GM12878 (cell line): ENCODE measurements around the gene IDI1. TPM values are rescaled to one million over a fixed set of nuclear protein-coding genes. Genes with fewer than 3 reads are reported as not detected.

Source experiments
- ATAC-seq: fragments of 200-7000 bp; cut with Tn5 transposase; 3 replicates; pipeline ENCODE4 v1.9.1; 2020; ENCODE audit warnings: mild to moderate bottlenecking, moderate library complexity
- BruUV-seq: library from RNA; stranded (reverse); fragments of 400-500 nt; replicated peaks from 2 replicates; lab custom pipeline; 2021; lab: Mats Ljungman, UMichigan
- CTCF ChIA-PET: fragments of 300-600 bp; sonication (Branson Sonifier 250); formaldehyde crosslinking; extraction: SDS; loops from one replicate; lab custom pipeline; 2021; ENCODE audit warnings: inconsistent platforms; lab: Yijun Ruan, JAX
- POLR2A ChIA-PET: fragments of 350-600 bp; formaldehyde crosslinking; extraction: SDS; loops from one replicate; lab custom pipeline; 2021; ENCODE audit warnings: inconsistent platforms; lab: Charles Lee
- RAD21 ChIA-PET: fragments of 300-600 bp; sonication (Branson Sonifier 250); formaldehyde crosslinking; loops from one replicate; lab custom pipeline; 2023; ENCODE audit warnings: antibody characterized with exemption; ENCODE audit not compliant: unreplicated experiment; lab: Charles Lee
- SMC1A ChIA-PET: fragments of 300-600 bp; sonication (Branson Sonifier 250); formaldehyde crosslinking; loops from one replicate; lab custom pipeline; 2023; ENCODE audit not compliant: unreplicated experiment, uncharacterized antibody; lab: Charles Lee
- DNase-seq: peaks from one replicate; pipeline ENCODE4 v3.0.0-alpha.2; 2011; ENCODE audit warnings: low read depth, low spot score
- FAIRE-seq: peaks from 3 replicates; lab custom pipeline; 2011; peaks lifted over from hg19 to GRCh38; lab: Jason Lieb, UNC
- H2AFZ ChIP-seq: 2 replicates; pipeline ENCODE4 v1.6.0; 2011; ENCODE audit warnings: low read depth, low read length, control low read depth; ENCODE audit not compliant: control insufficient read depth
- H3K27ac ChIP-seq: 2 replicates; pipeline ENCODE4 v1.5.1; 2011; ENCODE audit warnings: control low read depth; ENCODE audit not compliant: control insufficient read depth, insufficient read depth
- H3K27me3 ChIP-seq, 2 experiments: replicated peaks in 1 of 2; 2 replicates each; pipeline versions ENCODE4 v1.6.0 to v1.6.1; 2011; ENCODE audit warnings: low read length in 1 of 2; ENCODE audit not compliant: control insufficient read depth in 2 of 2, insufficient read depth in 2 of 2
- H3K36me3 ChIP-seq, 2 experiments: 2 replicates each; pipeline ENCODE4 v1.5.1; 2011; ENCODE audit warnings: low read length in 1 of 2; ENCODE audit not compliant: control insufficient read depth in 2 of 2, insufficient read depth in 2 of 2
- H3K4me1 ChIP-seq: 2 replicates; pipeline ENCODE4 v1.6.1; 2011; ENCODE audit warnings: mild to moderate bottlenecking, low read length, moderate library complexity, mixed read lengths; ENCODE audit not compliant: control insufficient read depth, insufficient read depth
- H3K4me2 ChIP-seq: 2 replicates; pipeline ENCODE4 v1.6.0; 2011; ENCODE audit warnings: control low read depth; ENCODE audit not compliant: control insufficient read depth, insufficient read depth
- H3K4me3 ChIP-seq: fragments of 200-600 bp; sonication (generic); 2 replicates; pipeline ENCODE4 v1.5.1; 2016
- H3K79me2 ChIP-seq: 2 replicates; pipeline ENCODE4 v1.6.0; 2011; ENCODE audit warnings: low read length; ENCODE audit not compliant: control insufficient read depth, insufficient read depth
- H3K9ac ChIP-seq: 2 replicates; pipeline ENCODE4 v1.8.0; 2011; ENCODE audit warnings: low read length, control low read depth, mixed read lengths; ENCODE audit not compliant: control insufficient read depth, insufficient read depth
- H3K9me3 ChIP-seq: replicated peaks from 3 replicates; pipeline ENCODE4 v1.5.1; 2011; ENCODE audit warnings: mild to moderate bottlenecking, low read length; ENCODE audit not compliant: control insufficient read depth, insufficient read depth
- H4K20me1 ChIP-seq: 2 replicates; pipeline ENCODE4 v1.6.0; 2011; ENCODE audit not compliant: control insufficient read depth, insufficient read depth
- ASH2L ChIP-seq: fragments of 300-600, 200-600 bp; sonication (generic); IDR thresholded peaks from 2 replicates; pipeline ENCODE4 v1.6.1; 2017; ENCODE audit warnings: low read depth, mild to moderate bottlenecking, borderline replicate concordance
- EGR1 ChIP-seq, 2 experiments: IDR thresholded peaks; 1 replicate in 1 of 2; 2 replicates in 1 of 2; pipeline ENCODE4 v1.6.1; 2011 to 2012; ENCODE audit warnings: low read depth in 2 of 2, low read length in 2 of 2, borderline replicate concordance in 1 of 2, mild to moderate bottlenecking in 1 of 2, moderate library complexity in 1 of 2
- EP300 ChIP-seq, 2 experiments: fragments of 150-350 bp in 1 of 2; IDR thresholded peaks; 2 replicates each; pipeline ENCODE4 v1.6.1; 2011 to 2012; ENCODE audit warnings: low read depth in 2 of 2, low read length in 2 of 2, borderline replicate concordance in 1 of 2, improper control_type of control experiment in 1 of 2, inconsistent platforms in 1 of 2; ENCODE audit not compliant: control insufficient read depth in 1 of 2
- HDAC6 ChIP-seq: fragments of 200-600 bp; sonication (generic); IDR thresholded peaks from one replicate; pipeline ENCODE4 v1.8.0; 2017; ENCODE audit warnings: antibody characterized with exemption; ENCODE audit not compliant: unreplicated experiment
- HDGF ChIP-seq: fragments of 450-650 bp; IDR thresholded peaks from 2 replicates; pipeline ENCODE4 v1.6.1; 2016; ENCODE audit warnings: antibody characterized with exemption
- MYC ChIP-seq: IDR thresholded peaks from 2 replicates; pipeline ENCODE4 v1.6.1; 2011; ENCODE audit warnings: mild to moderate bottlenecking, low read length, moderate library complexity, inconsistent platforms; ENCODE audit not compliant: insufficient read depth, insufficient replicate concordance, insufficient read length, severe bottlenecking
- NR2C2 ChIP-seq: IDR thresholded peaks from 2 replicates; pipeline ENCODE4 v1.6.1; 2011; ENCODE audit warnings: borderline replicate concordance, low read depth; ENCODE audit not compliant: control insufficient read depth, insufficient read length
- SUZ12 ChIP-seq: fragments of 200-600 bp; sonication (generic); IDR thresholded peaks from one replicate; pipeline ENCODE4 v1.6.1; 2018; ENCODE audit warnings: antibody characterized with exemption, mild to moderate bottlenecking; ENCODE audit not compliant: unreplicated experiment
- WGBS: methylation state at CpG from one replicate; pipeline ENCODE4 v1.1.6; 2016; ENCODE audit warnings: low lambda C conversion rate; ENCODE audit not compliant: insufficient replicate concordance, insufficient coverage; ENCODE audit errors: missing lambda C conversion rate; 5-methylcytosine and 5-hydroxymethylcytosine counted together
- in situ Hi-C: fragments of 300-500 bp; cut with MboI; formaldehyde crosslinking; loops from 9 replicates; pipeline ENCODE4 v1.14.3; 2018; ENCODE audit warnings: mixed read lengths
- intact Hi-C: fragments of 100-400 bp; cut with micrococcal nuclease; formaldehyde crosslinking; loops from one replicate; pipeline ENCODE4 v1.14.2; 2022; ENCODE audit not compliant: unreplicated experiment
- polyA plus RNA-seq, 11 experiments: library from polyadenylated mRNA; depleted of rRNA in 4 of 11; unstranded in 6 of 11; stranded (reverse) in 5 of 11; fragments of >200 nt; fragmentation: Nextera tagmentation in 4 of 11; fragmentation: Illumina TruSeq in 1 of 11; extraction: Ambion mirVana in 4 of 11; extraction: Trizol in 1 of 11; gene quantifications; 1 replicate in 1 of 11; 2 replicates in 10 of 11; pipeline versions ENCODE4 v1.2.1 to v1.2.3, GENCODE V29; 2011 to 2016; ENCODE audit warnings: inconsistent platforms in 2 of 11, missing spikeins in 2 of 11, low read depth in 1 of 11
- total RNA-seq, 4 experiments: library from RNA; depleted of rRNA in 3 of 4; stranded (reverse); fragments of >200 nt in 3 of 4; fragmentation: Illumina TruSeq in 1 of 4; extraction: Trizol in 1 of 4; gene quantifications; 2 replicates each; pipeline versions ENCODE4 v1.2.1 to v1.2.3, GENCODE V29; 2013 to 2021
- TF ChIP-seq, protein P1 (sequence below): IDR thresholded peaks from 2 replicates; pipeline ENCODE4 v1.6.1; 2011; ENCODE audit warnings: borderline replicate concordance, low read depth, mild to moderate bottlenecking, moderate library complexity, mixed read lengths, low read length; ENCODE audit not compliant: insufficient read depth; ENCODE audit errors: extremely low read length
- TF ChIP-seq, protein P2 (sequence below): fragments of 450-650 bp; IDR thresholded peaks from 2 replicates; pipeline ENCODE4 v1.6.1; 2017; ENCODE audit warnings: antibody characterized with exemption, mild to moderate bottlenecking, moderate library complexity
- TF ChIP-seq, protein P3 (sequence below): fragments of 450-650 bp; IDR thresholded peaks from 2 replicates; pipeline ENCODE4 v1.6.1; 2018; ENCODE audit warnings: mild to moderate bottlenecking, low read depth, moderate library complexity; ENCODE audit not compliant: partially characterized antibody
- TF ChIP-seq, protein P4 (sequence below): fragments of 450-650 bp; conservative IDR thresholded peaks from 2 replicates; pipeline ENCODE4 v1.6.1; 2017; ENCODE audit warnings: mild to moderate bottlenecking, moderate library complexity

Gene IDI1
- total and polyA plus RNA-seq, 10 of the 15 experiments (the other 5 are each of a cell fraction or from before 2014, with no cell fraction given) = 85.5 to 223 (median 157) TPM

DNA sequence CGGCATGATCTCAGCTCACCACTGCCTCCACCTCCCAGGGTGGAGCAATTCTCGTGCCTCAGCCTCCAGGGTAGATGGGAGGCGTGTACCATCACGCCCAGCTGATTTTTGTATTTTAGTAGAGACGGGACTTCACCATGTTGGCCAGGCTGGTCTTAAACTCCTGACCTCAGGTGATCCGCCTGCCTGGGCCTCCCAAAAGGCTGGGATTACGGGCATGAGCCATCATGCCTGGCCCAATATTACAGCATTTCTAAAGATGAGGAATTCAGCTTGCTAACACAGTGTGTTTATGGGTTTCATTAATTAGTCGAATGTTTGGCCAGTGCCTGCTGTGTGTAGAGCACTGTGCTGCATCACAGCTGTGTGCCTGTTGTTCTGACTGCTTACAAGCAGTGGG, 11.0 kb upstream of the IDI1 start (continued):
- TF ChIP-seq, protein P1, sequence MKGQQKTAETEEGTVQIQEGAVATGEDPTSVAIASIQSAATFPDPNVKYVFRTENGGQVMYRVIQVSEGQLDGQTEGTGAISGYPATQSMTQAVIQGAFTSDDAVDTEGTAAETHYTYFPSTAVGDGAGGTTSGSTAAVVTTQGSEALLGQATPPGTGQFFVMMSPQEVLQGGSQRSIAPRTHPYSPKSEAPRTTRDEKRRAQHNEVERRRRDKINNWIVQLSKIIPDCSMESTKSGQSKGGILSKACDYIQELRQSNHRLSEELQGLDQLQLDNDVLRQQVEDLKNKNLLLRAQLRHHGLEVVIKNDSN = no peak
- TF ChIP-seq MYC (no peak), HDGF (no peak)

DNA sequence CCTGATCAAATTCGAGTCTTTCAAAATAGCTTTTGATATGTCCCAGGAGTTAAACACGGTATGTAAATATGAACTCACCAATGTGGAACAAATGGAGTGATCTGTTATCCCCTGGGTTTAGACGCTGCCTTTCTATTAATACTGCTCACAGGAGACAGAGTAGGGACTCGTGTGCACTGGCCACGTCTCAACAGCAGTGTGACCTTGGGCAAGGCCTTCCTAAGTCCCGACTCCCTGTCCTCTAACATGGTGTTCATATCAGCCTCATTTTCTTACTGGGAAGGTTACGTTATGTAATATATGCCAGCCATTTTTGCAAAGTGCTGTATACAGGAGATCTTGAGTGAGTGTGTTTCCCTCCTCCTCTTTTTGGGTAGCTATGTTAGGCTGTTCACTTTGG, 9.1 kb upstream of the IDI1 start:
- no peaks in the 10 kb centered on the region for H3K27me3 ChIP-seq
- peak overlapping the region; percentile 85 for H3K27ac ChIP-seq
- BruUV-seq = no TSS peak
- H3K4me3 ChIP-seq = peak overlapping the region; percentile 89
- in situ Hi-C loops = no loop called here
- peak overlapping the region; percentile 89 for H3K9ac ChIP-seq
- intact Hi-C loops = no loop called here
- no peak overlapping the region for H2AFZ ChIP-seq
- peaks cover 0 to 15% of the 10 kb centered on the region in 2 experiments; a peak in 1 of 4 replicates for H3K36me3 ChIP-seq
- peaks cover 21% of the 10 kb centered on the region for H3K4me1 ChIP-seq
- RAD21 ChIA-PET = interaction anchor here (1.0 kb wide), 1 partner anchor 13 kb away, joined by 3 read pairs; no protein-coding TSS in a partner anchor
- 39% methylated on average over 7 of the region's 7 CpGs for WGBS
- peaks cover 79% of the 10 kb centered on the region for H3K79me2 ChIP-seq
- no peaks in the 10 kb centered on the region for H3K9me3 ChIP-seq
- H4K20me1 ChIP-seq = no peaks in the 10 kb centered on the region
- peak overlapping the region; percentile 87 for H3K4me2 ChIP-seq
- SMC1A ChIA-PET = interaction anchor here (0.6 to 1.5 kb wide), 5 partner anchors 10 to 227 kb away, joined by 3 to 6 read pairs (median 4); no protein-coding TSS in a partner anchor
- ATAC-seq = no peak
- CTCF ChIA-PET = interaction anchor here (1.0 to 1.4 kb wide), 3 partner anchors 9 to 71 kb away, joined by 3 to 6 read pairs (median 3); partner anchors contain the start of gene IDI1
- DNase-seq = no peak
- POLR2A ChIA-PET = interaction anchor here (1.0 to 1.8 kb wide), 3 partner anchors 9 to 129 kb away, joined by 4 to 14 read pairs (median 5); partner anchors contain the start of gene IDI1
- FAIRE-seq = no peak
- TF ChIP-seq EP300 (IDR thresholded peaks at IDR 0.05; ENCODE audit: borderline replicate concordance in 1 of 2, control insufficient read depth in 1 of 2, low read depth in 2 of 2, low read length in 2 of 2) = no peak
- TF ChIP-seq, protein P2, sequence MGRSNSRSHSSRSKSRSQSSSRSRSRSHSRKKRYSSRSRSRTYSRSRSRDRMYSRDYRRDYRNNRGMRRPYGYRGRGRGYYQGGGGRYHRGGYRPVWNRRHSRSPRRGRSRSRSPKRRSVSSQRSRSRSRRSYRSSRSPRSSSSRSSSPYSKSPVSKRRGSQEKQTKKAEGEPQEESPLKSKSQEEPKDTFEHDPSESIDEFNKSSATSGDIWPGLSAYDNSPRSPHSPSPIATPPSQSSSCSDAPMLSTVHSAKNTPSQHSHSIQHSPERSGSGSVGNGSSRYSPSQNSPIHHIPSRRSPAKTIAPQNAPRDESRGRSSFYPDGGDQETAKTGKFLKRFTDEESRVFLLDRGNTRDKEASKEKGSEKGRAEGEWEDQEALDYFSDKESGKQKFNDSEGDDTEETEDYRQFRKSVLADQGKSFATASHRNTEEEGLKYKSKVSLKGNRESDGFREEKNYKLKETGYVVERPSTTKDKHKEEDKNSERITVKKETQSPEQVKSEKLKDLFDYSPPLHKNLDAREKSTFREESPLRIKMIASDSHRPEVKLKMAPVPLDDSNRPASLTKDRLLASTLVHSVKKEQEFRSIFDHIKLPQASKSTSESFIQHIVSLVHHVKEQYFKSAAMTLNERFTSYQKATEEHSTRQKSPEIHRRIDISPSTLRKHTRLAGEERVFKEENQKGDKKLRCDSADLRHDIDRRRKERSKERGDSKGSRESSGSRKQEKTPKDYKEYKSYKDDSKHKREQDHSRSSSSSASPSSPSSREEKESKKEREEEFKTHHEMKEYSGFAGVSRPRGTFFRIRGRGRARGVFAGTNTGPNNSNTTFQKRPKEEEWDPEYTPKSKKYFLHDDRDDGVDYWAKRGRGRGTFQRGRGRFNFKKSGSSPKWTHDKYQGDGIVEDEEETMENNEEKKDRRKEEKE = no peak
- TF ChIP-seq, protein P3, sequence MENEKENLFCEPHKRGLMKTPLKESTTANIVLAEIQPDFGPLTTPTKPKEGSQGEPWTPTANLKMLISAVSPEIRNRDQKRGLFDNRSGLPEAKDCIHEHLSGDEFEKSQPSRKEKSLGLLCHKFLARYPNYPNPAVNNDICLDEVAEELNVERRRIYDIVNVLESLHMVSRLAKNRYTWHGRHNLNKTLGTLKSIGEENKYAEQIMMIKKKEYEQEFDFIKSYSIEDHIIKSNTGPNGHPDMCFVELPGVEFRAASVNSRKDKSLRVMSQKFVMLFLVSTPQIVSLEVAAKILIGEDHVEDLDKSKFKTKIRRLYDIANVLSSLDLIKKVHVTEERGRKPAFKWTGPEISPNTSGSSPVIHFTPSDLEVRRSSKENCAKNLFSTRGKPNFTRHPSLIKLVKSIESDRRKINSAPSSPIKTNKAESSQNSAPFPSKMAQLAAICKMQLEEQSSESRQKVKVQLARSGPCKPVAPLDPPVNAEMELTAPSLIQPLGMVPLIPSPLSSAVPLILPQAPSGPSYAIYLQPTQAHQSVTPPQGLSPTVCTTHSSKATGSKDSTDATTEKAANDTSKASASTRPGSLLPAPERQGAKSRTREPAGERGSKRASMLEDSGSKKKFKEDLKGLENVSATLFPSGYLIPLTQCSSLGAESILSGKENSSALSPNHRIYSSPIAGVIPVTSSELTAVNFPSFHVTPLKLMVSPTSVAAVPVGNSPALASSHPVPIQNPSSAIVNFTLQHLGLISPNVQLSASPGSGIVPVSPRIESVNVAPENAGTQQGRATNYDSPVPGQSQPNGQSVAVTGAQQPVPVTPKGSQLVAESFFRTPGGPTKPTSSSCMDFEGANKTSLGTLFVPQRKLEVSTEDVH = no peak
- TF ChIP-seq HDAC6 = no peak
- TF ChIP-seq SUZ12 = no peak
- TF ChIP-seq EGR1 (IDR thresholded peaks at IDR 0.05; ENCODE audit: borderline replicate concordance in 1 of 2, low read depth in 2 of 2, low read length in 2 of 2) = no peak
- TF ChIP-seq, protein P4, sequence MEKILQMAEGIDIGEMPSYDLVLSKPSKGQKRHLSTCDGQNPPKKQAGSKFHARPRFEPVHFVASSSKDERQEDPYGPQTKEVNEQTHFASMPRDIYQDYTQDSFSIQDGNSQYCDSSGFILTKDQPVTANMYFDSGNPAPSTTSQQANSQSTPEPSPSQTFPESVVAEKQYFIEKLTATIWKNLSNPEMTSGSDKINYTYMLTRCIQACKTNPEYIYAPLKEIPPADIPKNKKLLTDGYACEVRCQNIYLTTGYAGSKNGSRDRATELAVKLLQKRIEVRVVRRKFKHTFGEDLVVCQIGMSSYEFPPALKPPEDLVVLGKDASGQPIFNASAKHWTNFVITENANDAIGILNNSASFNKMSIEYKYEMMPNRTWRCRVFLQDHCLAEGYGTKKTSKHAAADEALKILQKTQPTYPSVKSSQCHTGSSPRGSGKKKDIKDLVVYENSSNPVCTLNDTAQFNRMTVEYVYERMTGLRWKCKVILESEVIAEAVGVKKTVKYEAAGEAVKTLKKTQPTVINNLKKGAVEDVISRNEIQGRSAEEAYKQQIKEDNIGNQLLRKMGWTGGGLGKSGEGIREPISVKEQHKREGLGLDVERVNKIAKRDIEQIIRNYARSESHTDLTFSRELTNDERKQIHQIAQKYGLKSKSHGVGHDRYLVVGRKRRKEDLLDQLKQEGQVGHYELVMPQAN = no peak
- TF ChIP-seq ASH2L = no peak
- TF ChIP-seq NR2C2 = no peak
